Upper lobe of left lung (tissue), 4 donors: Measurements from ENCODE around the gene ATP5PO.

Experiments
- POLR2A ChIP-seq, 4 donors: fragments of 450-650 bp; IDR thresholded peaks; one replicate each; pipeline ENCODE4 v1.5.1; 2016 to 2017; ENCODE audit warnings: antibody characterized with exemption in 4 of 4, mild to moderate bottlenecking in 2 of 4
- TF ChIP-seq, protein P1 (sequence below), 6 experiments: fragments of 450-650 bp in 4 of 6; fragments of 200-600 bp in 2 of 6; sonication (generic) in 2 of 6; IDR thresholded peaks; one replicate each; pipeline ENCODE4 v1.5.1; 2016 to 2019; ENCODE audit warnings: antibody characterized with exemption in 6 of 6

- TF ChIP-seq POLR2A (IDR thresholded peaks at IDR 0.05), result no peak
- TF ChIP-seq, protein P1, sequence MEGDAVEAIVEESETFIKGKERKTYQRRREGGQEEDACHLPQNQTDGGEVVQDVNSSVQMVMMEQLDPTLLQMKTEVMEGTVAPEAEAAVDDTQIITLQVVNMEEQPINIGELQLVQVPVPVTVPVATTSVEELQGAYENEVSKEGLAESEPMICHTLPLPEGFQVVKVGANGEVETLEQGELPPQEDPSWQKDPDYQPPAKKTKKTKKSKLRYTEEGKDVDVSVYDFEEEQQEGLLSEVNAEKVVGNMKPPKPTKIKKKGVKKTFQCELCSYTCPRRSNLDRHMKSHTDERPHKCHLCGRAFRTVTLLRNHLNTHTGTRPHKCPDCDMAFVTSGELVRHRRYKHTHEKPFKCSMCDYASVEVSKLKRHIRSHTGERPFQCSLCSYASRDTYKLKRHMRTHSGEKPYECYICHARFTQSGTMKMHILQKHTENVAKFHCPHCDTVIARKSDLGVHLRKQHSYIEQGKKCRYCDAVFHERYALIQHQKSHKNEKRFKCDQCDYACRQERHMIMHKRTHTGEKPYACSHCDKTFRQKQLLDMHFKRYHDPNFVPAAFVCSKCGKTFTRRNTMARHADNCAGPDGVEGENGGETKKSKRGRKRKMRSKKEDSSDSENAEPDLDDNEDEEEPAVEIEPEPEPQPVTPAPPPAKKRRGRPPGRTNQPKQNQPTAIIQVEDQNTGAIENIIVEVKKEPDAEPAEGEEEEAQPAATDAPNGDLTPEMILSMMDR (IDR thresholded peaks at IDR 0.05), result no peak
Observed at GRCh38 chr21:33854604-33855003, 61.0 kb downstream of the ATP5PO start.
